K562 (cell line): ENCODE measurements around the gene SLC2A8.

Experiments used
- CBX3 ChIP-seq, 2 experiments: IDR thresholded peaks; 1 replicate in 1 of 2; 2 replicates in 1 of 2; pipeline ENCODE4 v1.6.1; 2012; ENCODE audit warnings: inconsistent platforms in 2 of 2, low read length in 2 of 2, borderline replicate concordance in 1 of 2, control low read depth in 1 of 2
- CCNT2 ChIP-seq: IDR thresholded peaks from 2 replicates; pipeline ENCODE4 v1.6.1; 2011; ENCODE audit warnings: borderline replicate concordance, low read depth, mild to moderate bottlenecking, moderate library complexity, mixed read lengths, low read length; ENCODE audit not compliant: insufficient read length; ENCODE audit errors: extremely low read depth
- CHD4 ChIP-seq: fragments of 200-600 bp; sonication (generic); IDR thresholded peaks from 3 replicates; pipeline ENCODE4 v1.6.1; 2012; ENCODE audit warnings: low read depth, mild to moderate bottlenecking, mixed read lengths, low read length, inconsistent platforms; ENCODE audit not compliant: insufficient read depth, insufficient replicate concordance, poor library complexity, severe bottlenecking
- CTCF ChIP-seq, 3 experiments: IDR thresholded peaks in 2 of 3; conservative IDR thresholded peaks in 1 of 3; 2 replicates each; pipeline ENCODE4 v1.5.1; 2011 to 2012; ENCODE audit warnings: low read length in 3 of 3, mild to moderate bottlenecking in 3 of 3, control low read depth in 2 of 3, improper control_type of control experiment in 1 of 3, inconsistent platforms in 1 of 3, low read depth in 1 of 3, mixed read lengths in 1 of 3, moderate library complexity in 1 of 3; ENCODE audit not compliant: insufficient read depth in 2 of 3
- ETS2 ChIP-seq: IDR thresholded peaks from 2 replicates; pipeline ENCODE4 v1.6.1; 2016; ENCODE audit warnings: borderline replicate concordance, missing genetic modification characterization, mild to moderate bottlenecking, moderate library complexity, missing compliant biosample characterization; ENCODE audit not compliant: poor library complexity, severe bottlenecking
- HDAC6 ChIP-seq: IDR thresholded peaks from 2 replicates; pipeline ENCODE4 v1.6.1; 2012; ENCODE audit warnings: low read depth, mild to moderate bottlenecking, control low read depth, inconsistent platforms, low read length, moderate library complexity
- KAT8 ChIP-seq: fragments of 450-650 bp; IDR thresholded peaks from 2 replicates; pipeline ENCODE4 v1.6.1; 2016; ENCODE audit warnings: low read depth, mild to moderate bottlenecking
- MEF2A ChIP-seq: IDR thresholded peaks from 2 replicates; pipeline ENCODE4 v1.6.1; 2011; ENCODE audit warnings: low read depth, mild to moderate bottlenecking, low read length, moderate library complexity; ENCODE audit not compliant: control insufficient read depth
- MTA3 ChIP-seq: fragments of 450-650 bp; formaldehyde crosslinking; IDR thresholded peaks from 2 replicates; pipeline ENCODE4 v1.6.1; 2017; ENCODE audit warnings: mild to moderate bottlenecking, borderline replicate concordance
- NR2F6 ChIP-seq: fragments of 450-650 bp; formaldehyde crosslinking; IDR thresholded peaks from 2 replicates; pipeline ENCODE4 v1.4.0; 2020; ENCODE audit warnings: mild to moderate bottlenecking
- POLR2A ChIP-seq: fragments of 450-650 bp; conservative IDR thresholded peaks from 2 replicates; pipeline ENCODE4 v1.6.1; 2016
- SP1 ChIP-seq: sonication (generic); formaldehyde crosslinking; IDR thresholded peaks from 2 replicates; pipeline ENCODE4 v1.8.1; 2022; ENCODE audit warnings: mild to moderate bottlenecking, missing genetic modification reagents
- ZNF780A ChIP-seq: fragments of 250-450 bp; sonication (Bioruptor Pico); IDR thresholded peaks from 2 replicates; pipeline ENCODE4 v1.5.0; 2021; ENCODE audit warnings: mild to moderate bottlenecking
- TF ChIP-seq, protein P1 (sequence below): sonication (generic); formaldehyde crosslinking; IDR thresholded peaks from 2 replicates; pipeline ENCODE4 v1.8.0; 2022; ENCODE audit warnings: mild to moderate bottlenecking, missing genetic modification reagents

DNA sequence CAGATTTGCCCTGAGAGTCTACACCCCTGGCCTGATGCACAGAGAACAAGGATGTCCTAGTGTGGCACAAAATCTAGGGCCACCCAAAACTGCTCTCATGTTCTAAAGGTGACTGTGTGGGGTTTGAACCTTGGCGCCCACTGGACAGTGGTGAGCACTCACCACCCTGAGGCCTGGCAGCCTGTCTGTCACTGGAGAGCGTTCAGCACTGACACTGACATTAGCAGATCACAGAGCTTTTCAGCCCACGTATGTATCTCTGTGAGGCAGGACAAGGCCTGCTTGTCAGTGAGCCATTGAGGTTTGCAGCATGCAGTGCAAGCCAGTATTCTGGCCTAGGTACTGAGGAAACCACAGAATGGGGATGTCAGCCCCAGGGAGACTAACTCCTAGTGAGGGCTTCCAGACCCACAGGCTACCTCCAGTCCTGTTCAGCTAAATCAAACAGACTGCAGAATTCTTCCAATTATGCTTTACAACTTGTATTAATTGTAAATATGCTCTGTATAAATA, 38.9 kb upstream of the SLC2A8 start:
- TF ChIP-seq ZNF780A (CRISPR knock-in tag) (no peak), CTCF (IDR thresholded peaks at IDR 0.05 in 2 of 3, conservative IDR thresholded peaks at IDR 0.05 in 1 of 3; ENCODE audit: insufficient read depth in 2 of 3, low read depth in 1 of 3, low read length in 3 of 3) (no peak), CBX3 (IDR thresholded peaks at IDR 0.05; ENCODE audit: borderline replicate concordance in 1 of 2, low read length in 2 of 2) (no peak), ETS2 (no peak), NR2F6 (CRISPR knock-in tag) (no peak), POLR2A (no peak), SP1 (CRISPR knock-in tag) (no peak), CHD4 (no peak), CCNT2 (no peak), KAT8 (no peak), MTA3 (no peak), HDAC6 (no peak), MEF2A (no peak)
- TF ChIP-seq, protein P1, sequence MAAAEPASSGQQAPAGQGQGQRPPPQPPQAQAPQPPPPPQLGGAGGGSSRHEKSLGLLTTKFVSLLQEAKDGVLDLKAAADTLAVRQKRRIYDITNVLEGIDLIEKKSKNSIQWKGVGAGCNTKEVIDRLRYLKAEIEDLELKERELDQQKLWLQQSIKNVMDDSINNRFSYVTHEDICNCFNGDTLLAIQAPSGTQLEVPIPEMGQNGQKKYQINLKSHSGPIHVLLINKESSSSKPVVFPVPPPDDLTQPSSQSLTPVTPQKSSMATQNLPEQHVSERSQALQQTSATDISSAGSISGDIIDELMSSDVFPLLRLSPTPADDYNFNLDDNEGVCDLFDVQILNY (CRISPR knock-in tag) = no peak
